GM06990 (cell line): ENCODE measurements around the gene STX1A.

Experiments used
- DNase-seq: peaks from one replicate; pipeline ENCODE4 v3.0.0-alpha.2; 2011; ENCODE audit not compliant: insufficient read length; ENCODE audit errors: extremely low read depth
- H3K27me3 ChIP-seq: replicated peaks from 2 replicates; pipeline ENCODE4 v1.6.0; 2011; ENCODE audit warnings: low read length; ENCODE audit not compliant: control insufficient read depth, insufficient read depth
- H3K36me3 ChIP-seq: 2 replicates; pipeline ENCODE4 v1.5.1; 2011; ENCODE audit warnings: low read length; ENCODE audit not compliant: control insufficient read depth, insufficient read depth
- H3K4me3 ChIP-seq: replicated peaks from 2 replicates; pipeline ENCODE4 v1.5.1; 2011; ENCODE audit warnings: low read depth, mild to moderate bottlenecking, control low read depth, low read length
- TF ChIP-seq, protein P1 (sequence below): IDR thresholded peaks from 2 replicates; pipeline ENCODE4 v1.5.1; 2011; ENCODE audit warnings: low read length, control low read depth, mild to moderate bottlenecking, inconsistent platforms; ENCODE audit not compliant: insufficient read depth, poor library complexity, severe bottlenecking

Gene STX1A

GRCh38 chr7:73737491-73738219, 18.2 kb upstream of the STX1A start:
- no peak for DNase-seq
- TF ChIP-seq, protein P1, sequence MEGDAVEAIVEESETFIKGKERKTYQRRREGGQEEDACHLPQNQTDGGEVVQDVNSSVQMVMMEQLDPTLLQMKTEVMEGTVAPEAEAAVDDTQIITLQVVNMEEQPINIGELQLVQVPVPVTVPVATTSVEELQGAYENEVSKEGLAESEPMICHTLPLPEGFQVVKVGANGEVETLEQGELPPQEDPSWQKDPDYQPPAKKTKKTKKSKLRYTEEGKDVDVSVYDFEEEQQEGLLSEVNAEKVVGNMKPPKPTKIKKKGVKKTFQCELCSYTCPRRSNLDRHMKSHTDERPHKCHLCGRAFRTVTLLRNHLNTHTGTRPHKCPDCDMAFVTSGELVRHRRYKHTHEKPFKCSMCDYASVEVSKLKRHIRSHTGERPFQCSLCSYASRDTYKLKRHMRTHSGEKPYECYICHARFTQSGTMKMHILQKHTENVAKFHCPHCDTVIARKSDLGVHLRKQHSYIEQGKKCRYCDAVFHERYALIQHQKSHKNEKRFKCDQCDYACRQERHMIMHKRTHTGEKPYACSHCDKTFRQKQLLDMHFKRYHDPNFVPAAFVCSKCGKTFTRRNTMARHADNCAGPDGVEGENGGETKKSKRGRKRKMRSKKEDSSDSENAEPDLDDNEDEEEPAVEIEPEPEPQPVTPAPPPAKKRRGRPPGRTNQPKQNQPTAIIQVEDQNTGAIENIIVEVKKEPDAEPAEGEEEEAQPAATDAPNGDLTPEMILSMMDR: no peak
- Histone ChIP-seq H3K27me3 (no peaks in the 10 kb centered on the region), H3K36me3 (peaks cover 7% of the 10 kb centered on the region), H3K4me3 (peak overlapping the region; percentile 83)

DNA sequence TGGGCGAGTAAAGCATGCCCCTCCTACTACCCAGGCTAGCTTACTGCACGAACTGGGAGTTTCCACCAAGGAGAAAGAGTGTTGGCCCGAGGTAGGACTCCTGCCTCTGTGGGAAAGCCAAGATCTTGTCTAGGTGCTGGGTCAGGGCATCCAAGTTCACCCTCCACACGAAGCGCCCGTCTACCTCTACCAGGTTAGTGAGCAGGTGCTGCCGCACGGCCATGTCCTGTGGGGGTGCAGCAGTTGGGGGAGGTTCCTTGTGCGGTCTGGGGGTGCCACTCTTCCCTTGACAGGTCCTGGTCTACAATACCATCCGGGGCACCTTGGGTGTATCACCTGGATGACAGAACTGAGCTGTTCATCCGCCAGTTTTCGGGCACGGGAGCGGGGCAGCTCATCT, 17.4 kb upstream of the STX1A start:
- Histone ChIP-seq H3K4me3 (no peak overlapping the region), H3K27me3 (no peaks in the 10 kb centered on the region), H3K36me3 (peaks cover 7% of the 10 kb centered on the region)
- no peak for DNase-seq
- TF ChIP-seq, protein P1: no peak

GRCh38 chr7:73735528-73735905, 16.0 kb upstream of the STX1A start:
- TF ChIP-seq, protein P1: no peak
- H3K27me3 ChIP-seq: no peaks in the 10 kb centered on the region
- H3K36me3 ChIP-seq: peaks cover 7% of the 10 kb centered on the region
- DNase-seq: no peak
- no peak overlapping the region for H3K4me3 ChIP-seq

DNA sequence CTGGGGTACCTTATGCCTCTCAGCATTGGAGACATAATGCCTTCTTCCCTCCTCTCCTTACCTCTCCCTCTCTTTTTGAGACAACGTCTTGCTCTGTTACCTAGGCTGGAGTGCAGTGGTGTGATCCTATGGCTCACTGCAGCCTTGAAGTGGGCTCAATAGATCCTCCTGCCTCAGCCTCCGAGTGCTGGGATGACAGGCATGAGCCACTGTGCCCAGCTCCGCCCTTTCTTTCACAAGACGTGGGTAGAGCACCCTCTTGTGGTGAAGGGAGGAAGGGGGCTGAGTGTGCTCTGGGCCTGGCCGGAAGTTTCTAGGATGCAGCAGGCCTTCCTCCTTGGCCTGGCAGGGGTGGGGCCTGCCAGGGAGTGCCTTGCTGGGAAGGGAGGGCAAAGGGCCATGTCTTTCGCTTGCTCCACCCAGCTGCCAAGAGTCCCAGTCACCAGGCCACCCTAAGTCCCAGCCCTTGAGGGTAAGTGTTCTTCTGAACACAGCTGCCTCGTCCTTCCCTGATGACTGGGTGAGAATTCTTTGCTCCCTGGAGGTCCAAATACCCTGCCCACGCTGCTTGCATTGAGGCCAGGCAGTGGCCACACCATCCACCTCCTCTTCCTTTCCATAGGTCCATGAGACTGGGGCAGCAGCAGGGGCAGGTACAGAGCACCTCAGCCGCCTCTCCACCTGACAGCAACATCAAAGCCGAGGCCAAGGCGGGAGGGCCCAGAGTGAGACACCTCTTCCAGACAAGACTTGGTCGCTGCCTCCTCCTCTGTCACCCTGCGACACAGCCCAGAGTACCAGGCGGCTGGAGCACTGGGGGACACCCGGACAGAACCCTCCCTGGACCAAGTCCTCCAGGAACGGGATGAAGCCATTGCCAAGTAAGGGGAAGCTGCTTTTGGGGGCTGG, 15.4 kb upstream of the STX1A start:
- Histone ChIP-seq H3K4me3 (no peak overlapping the region), H3K36me3 (peaks cover 7% of the 10 kb centered on the region), H3K27me3 (no peaks in the 10 kb centered on the region)
- TF ChIP-seq, protein P1: peak; percentile 91
- peak; percentile 76 for DNase-seq

DNA sequence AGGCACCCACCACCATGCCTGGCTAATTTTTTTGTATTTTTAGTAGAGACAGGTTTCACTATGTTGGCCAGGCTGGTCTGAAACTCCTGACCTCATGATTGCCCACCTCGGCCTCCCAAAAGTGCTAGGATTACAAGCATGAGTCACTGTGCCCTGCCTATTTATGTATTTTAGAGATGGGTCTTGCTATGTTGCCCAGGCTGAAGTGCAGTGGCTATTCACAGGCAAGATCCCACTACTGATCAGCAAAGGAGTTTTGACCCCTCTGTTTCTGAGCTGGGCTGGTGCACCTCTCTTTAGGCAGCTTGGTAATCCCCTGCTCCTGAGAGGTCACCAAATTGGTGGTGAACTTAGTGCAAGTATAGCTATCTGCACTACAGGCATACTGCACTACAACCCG, 12.9 kb upstream of the STX1A start:
- Histone ChIP-seq H3K36me3 (peaks cover 7% of the 10 kb centered on the region), H3K27me3 (no peaks in the 10 kb centered on the region), H3K4me3 (no peak overlapping the region)
- DNase-seq: no peak
- TF ChIP-seq, protein P1: no peak
